ENCODE data around the gene AGAP2.

Gene AGAP2

DNA sequence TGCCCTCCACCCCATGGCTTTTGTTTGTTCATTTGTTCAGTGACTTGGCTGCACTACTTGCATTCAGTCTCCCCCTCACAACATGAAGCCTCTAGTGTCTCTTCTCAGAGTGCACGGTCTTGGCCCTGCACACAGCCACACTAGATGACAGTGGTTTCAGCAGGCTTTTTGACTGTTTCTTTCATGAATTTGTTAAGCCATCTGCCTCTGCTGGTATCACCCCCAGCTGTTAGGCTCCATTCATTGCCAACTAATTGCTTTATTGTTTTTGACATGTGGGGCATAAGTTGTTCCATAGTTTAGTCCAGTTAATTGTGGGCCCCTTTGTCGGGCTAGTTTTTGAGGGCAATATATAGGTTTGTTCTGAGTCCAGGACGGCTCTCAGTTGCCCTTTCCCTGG, 25.8 kb downstream of the AGAP2 start:
- Mint-ChIP-seq H3K27ac (no peak overlapping the region), H3K4me1 (no peaks in the 10 kb centered on the region), H3K4me3 (no peak overlapping the region), H3K9me3 (peaks cover 7% of the 10 kb centered on the region), H3K36me3 (ENCODE audit: low read depth) (peaks cover 48% of the 10 kb centered on the region), H3K27me3 (ENCODE audit: low read depth) (no peaks in the 10 kb centered on the region)
- TF ChIP-seq, protein P1, sequence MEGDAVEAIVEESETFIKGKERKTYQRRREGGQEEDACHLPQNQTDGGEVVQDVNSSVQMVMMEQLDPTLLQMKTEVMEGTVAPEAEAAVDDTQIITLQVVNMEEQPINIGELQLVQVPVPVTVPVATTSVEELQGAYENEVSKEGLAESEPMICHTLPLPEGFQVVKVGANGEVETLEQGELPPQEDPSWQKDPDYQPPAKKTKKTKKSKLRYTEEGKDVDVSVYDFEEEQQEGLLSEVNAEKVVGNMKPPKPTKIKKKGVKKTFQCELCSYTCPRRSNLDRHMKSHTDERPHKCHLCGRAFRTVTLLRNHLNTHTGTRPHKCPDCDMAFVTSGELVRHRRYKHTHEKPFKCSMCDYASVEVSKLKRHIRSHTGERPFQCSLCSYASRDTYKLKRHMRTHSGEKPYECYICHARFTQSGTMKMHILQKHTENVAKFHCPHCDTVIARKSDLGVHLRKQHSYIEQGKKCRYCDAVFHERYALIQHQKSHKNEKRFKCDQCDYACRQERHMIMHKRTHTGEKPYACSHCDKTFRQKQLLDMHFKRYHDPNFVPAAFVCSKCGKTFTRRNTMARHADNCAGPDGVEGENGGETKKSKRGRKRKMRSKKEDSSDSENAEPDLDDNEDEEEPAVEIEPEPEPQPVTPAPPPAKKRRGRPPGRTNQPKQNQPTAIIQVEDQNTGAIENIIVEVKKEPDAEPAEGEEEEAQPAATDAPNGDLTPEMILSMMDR (IDR thresholded peaks at IDR 0.05; ENCODE audit: unreplicated experiment in 3 of 3), result no peak

DNA sequence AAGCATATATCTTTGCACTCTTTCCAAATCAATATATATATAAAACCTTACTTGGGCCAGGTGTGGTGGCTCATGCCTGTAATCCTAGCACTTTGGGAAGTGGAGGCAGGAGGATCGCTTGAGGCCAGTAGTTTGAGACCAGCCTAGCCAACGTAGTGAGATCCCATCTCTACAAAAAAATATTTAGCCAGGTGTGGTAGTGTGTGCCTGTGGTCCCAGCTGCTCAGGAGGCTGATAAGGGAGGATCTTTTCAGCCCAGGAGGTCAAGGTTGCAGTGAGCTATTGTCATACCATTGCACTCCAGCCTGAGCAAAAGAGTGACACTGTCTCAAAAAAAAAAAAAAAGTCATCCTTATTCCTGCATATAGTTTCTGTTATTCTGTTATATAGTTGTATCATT, 30.2 kb downstream of the AGAP2 start:
- TF ChIP-seq, protein P1 (IDR thresholded peaks at IDR 0.05; ENCODE audit: unreplicated experiment in 3 of 3), result no peak

DNA sequence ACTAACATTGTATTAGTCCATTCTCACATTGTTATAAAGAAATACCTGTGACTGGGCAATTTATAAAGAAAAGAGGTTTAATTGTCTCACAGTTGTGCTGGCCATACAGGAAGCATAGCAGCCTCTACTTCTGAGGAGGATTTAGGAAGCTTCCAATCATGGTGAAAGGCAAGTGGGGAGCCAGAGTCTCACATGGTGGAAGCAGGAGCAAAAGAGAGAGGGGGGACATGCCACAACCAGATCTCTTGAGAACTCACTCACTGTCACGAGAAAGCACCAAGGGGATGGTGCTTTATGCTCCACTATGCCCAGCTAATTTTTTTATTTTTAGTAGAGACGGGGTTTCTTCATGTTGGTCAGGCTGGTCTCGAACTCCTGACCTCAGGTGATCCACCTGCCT, 31.3 kb downstream of the AGAP2 start:
- Mint-ChIP-seq H3K9me3 (peaks cover 12% of the 10 kb centered on the region), H3K27ac (no peak overlapping the region), H3K4me1 (no peaks in the 10 kb centered on the region), H3K36me3 (ENCODE audit: low read depth) (peaks cover 69% of the 10 kb centered on the region), H3K27me3 (ENCODE audit: low read depth) (no peaks in the 10 kb centered on the region), H3K4me3 (no peak overlapping the region)
- TF ChIP-seq, protein P1 (IDR thresholded peaks at IDR 0.05; ENCODE audit: unreplicated experiment in 3 of 3), result no peak

More for the DNA sequence above, 30.2 kb downstream of the AGAP2 start:
- Mint-ChIP-seq H3K27ac (no peak overlapping the region), H3K4me3 (no peak overlapping the region), H3K36me3 (ENCODE audit: low read depth) (peaks cover 69% of the 10 kb centered on the region), H3K4me1 (no peaks in the 10 kb centered on the region), H3K27me3 (ENCODE audit: low read depth) (no peaks in the 10 kb centered on the region), H3K9me3 (peaks cover 14% of the 10 kb centered on the region)

DNA sequence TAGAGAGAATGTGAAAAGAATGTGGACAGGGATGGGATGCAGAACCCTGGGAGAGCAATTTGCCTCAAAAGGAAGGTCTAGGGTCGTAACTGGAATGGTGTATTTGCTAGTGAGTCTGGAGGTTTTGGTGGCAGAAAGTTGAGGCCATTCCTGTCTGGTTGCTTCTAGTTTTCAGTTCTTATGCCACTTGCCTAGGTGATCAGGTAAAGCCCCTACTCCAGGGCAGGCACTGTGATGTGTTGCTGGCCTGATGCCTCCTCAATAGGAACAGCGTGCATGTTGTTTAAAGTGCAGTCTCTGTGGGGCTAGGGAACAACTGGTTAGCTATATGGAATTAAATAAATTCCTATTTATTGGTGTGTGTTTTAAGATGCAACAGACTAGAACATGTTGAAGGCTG, 38.2 kb downstream of the AGAP2 start:
- Mint-ChIP-seq H3K9me3 (peaks cover 7% of the 10 kb centered on the region), H3K27me3 (ENCODE audit: low read depth) (no peaks in the 10 kb centered on the region), H3K27ac (no peak overlapping the region), H3K4me1 (no peaks in the 10 kb centered on the region), H3K36me3 (ENCODE audit: low read depth) (peaks cover 82% of the 10 kb centered on the region), H3K4me3 (no peak overlapping the region)
- TF ChIP-seq, protein P1 (IDR thresholded peaks at IDR 0.05; ENCODE audit: unreplicated experiment in 3 of 3), result no peak

DNA sequence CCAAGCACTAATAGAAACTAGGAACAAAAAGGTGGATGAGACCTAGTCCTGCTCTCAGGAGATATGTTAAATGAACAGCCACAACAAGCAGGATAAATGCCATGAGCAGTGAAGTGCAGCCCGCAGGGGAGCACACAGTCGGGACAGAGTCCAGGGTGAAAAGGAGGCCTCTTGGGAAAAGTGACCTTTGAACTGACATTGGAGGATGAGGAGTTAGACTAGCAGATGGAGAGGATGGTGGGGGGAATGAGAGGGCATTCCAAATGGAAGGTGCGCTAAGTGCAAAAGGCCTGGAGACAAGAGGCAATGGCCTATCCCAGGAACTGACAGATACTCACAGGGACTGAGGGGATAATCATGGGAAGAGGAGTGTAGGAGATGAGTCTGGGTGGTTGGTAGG, 40.1 kb downstream of the AGAP2 start:
- H3K36me3 Mint-ChIP-seq (ENCODE audit: low read depth), result peaks cover 66% of the 10 kb centered on the region
- no peaks in the 10 kb centered on the region for H3K9me3 Mint-ChIP-seq
- H3K27me3 Mint-ChIP-seq (ENCODE audit: low read depth), result no peaks in the 10 kb centered on the region
- no peak overlapping the region for H3K4me3 Mint-ChIP-seq
- H3K27ac Mint-ChIP-seq, result no peak overlapping the region
- no peaks in the 10 kb centered on the region for H3K4me1 Mint-ChIP-seq
- TF ChIP-seq, protein P1 (IDR thresholded peaks at IDR 0.05; ENCODE audit: unreplicated experiment in 3 of 3), result no peak

- TF ChIP-seq, protein P1 (IDR thresholded peaks at IDR 0.05; ENCODE audit: unreplicated experiment in 3 of 3), result no peak
- Mint-ChIP-seq H3K27ac (no peak overlapping the region), H3K9me3 (peaks cover 7% of the 10 kb centered on the region), H3K36me3 (ENCODE audit: low read depth) (peaks cover 53% of the 10 kb centered on the region), H3K27me3 (ENCODE audit: low read depth) (no peaks in the 10 kb centered on the region), H3K4me1 (no peaks in the 10 kb centered on the region), H3K4me3 (peak overlapping the region in 1 of 3 experiments; percentile 72)
Measured at GRCh38 chr12:57697076-57697475, 41.5 kb downstream of the AGAP2 start.
